TTC549 (cell line): ENCODE results near the gene GOLGA2.

Experiments used
- FAIRE-seq: peaks from 2 replicates; lab custom pipeline; 2012; peaks lifted over from hg19 to GRCh38; lab: Jason Lieb, UNC

Gene GOLGA2

GRCh38 chr9:128211981-128212281, 63.9 kb downstream of the GOLGA2 start:
- FAIRE-seq = no peak

- FAIRE-seq = no peak
These were observed 64.4 kb downstream of the GOLGA2 start for GRCh38 chr9:128211186-128211980.

- FAIRE-seq = no peak
These were observed 66.7 kb downstream of the GOLGA2 start for GRCh38 chr9:128208946-128209669.

GRCh38 chr9:128208386-128208785, 67.4 kb downstream of the GOLGA2 start:
- no peak for FAIRE-seq

GRCh38 chr9:128206916-128207910, 68.6 kb downstream of the GOLGA2 start:
- FAIRE-seq = no peak

- FAIRE-seq = no peak
These were observed 69.3 kb downstream of the GOLGA2 start for GRCh38 chr9:128206484-128206883.
